OCI-LY1 (cell line): Measurements from ENCODE around the gene CACNA2D3.

Experiments used
- H2AFZ ChIP-seq: fragments of 200-600 bp; sonication (generic), shearing (Covaris generic); 2 replicates; pipeline ENCODE4 v1.6.0; 2014; ENCODE audit warnings: antibody characterized with exemption, mild to moderate bottlenecking, low read length
- H3F3A ChIP-seq: fragments of 200-600 bp; sonication (generic), shearing (Covaris generic); 2 replicates; pipeline ENCODE4 v1.6.0; 2014; ENCODE audit warnings: mild to moderate bottlenecking, antibody characterized with exemption, low read length, moderate library complexity; ENCODE audit not compliant: insufficient read depth
- H3K27ac ChIP-seq: fragments of 200-600 bp; sonication (generic); 2 replicates; pipeline ENCODE4 v1.5.1; 2014; ENCODE audit warnings: low read length, mixed run types, mild to moderate bottlenecking, low read depth; ENCODE audit not compliant: poor library complexity, severe bottlenecking
- H3K27me3 ChIP-seq: fragments of 200-600 bp; sonication (generic); 2 replicates; pipeline ENCODE4 v1.6.0; 2014; ENCODE audit warnings: antibody characterized with exemption, mild to moderate bottlenecking, low read length, moderate library complexity; ENCODE audit not compliant: insufficient read depth
- H3K36me3 ChIP-seq: fragments of 200-600 bp; sonication (generic); 2 replicates; pipeline ENCODE4 v1.6.1; 2014; ENCODE audit warnings: mild to moderate bottlenecking, antibody characterized with exemption, low read length, moderate library complexity, mixed read lengths; ENCODE audit not compliant: insufficient read depth
- H3K4me1 ChIP-seq: fragments of 200-600 bp; sonication (generic); 2 replicates; pipeline ENCODE4 v1.5.1; 2014; ENCODE audit warnings: mild to moderate bottlenecking, low read length, moderate library complexity; ENCODE audit not compliant: insufficient read depth, severe bottlenecking
- H3K4me2 ChIP-seq: fragments of 200-600 bp; sonication (generic), shearing (Covaris generic); 2 replicates; pipeline ENCODE4 v1.6.1; 2014; ENCODE audit warnings: low read length
- H3K4me3 ChIP-seq: fragments of 200-600 bp; sonication (generic); 2 replicates; pipeline ENCODE4 v1.5.1; 2014; ENCODE audit warnings: low read length, low read depth, mild to moderate bottlenecking, mixed read lengths; ENCODE audit not compliant: poor library complexity, severe bottlenecking
- H3K79me2 ChIP-seq: fragments of 200-600 bp; shearing (Covaris generic); 2 replicates; pipeline ENCODE4 v1.6.1; 2016; ENCODE audit warnings: mixed run types, low read length, mixed read lengths; ENCODE audit not compliant: insufficient read depth
- H3K9ac ChIP-seq: fragments of 200-600 bp; sonication (generic), shearing (Covaris generic); 2 replicates; pipeline ENCODE4 v1.6.1; 2014; ENCODE audit warnings: mild to moderate bottlenecking, low read length, mixed read lengths
- H3K9me2 ChIP-seq: fragments of 200-600 bp; sonication (generic), shearing (Covaris generic); 2 replicates; pipeline ENCODE4 v1.6.1; 2014; ENCODE audit warnings: low read depth, mild to moderate bottlenecking, low read length, mixed read lengths
- H3K9me3 ChIP-seq: fragments of 200-600 bp; shearing (Covaris generic); 2 replicates; pipeline ENCODE4 v1.6.1; 2014; ENCODE audit warnings: low read length, mixed read lengths
- H4K20me1 ChIP-seq: fragments of 200-600 bp; sonication (generic), shearing (Covaris generic); 2 replicates; pipeline ENCODE4 v1.6.0; 2016; ENCODE audit warnings: mild to moderate bottlenecking, low read length; ENCODE audit not compliant: insufficient read depth
- EZH2 ChIP-seq: fragments of 200-600 bp; sonication (generic), shearing (Covaris generic); IDR thresholded peaks from 2 replicates; pipeline ENCODE4 v1.8.0; 2017; ENCODE audit warnings: borderline replicate concordance, mixed run types, mild to moderate bottlenecking, antibody characterized with exemption, low read length, moderate library complexity, mixed read lengths
- TF ChIP-seq, protein P1 (sequence below): fragments of 200-600 bp; sonication (generic), shearing (Covaris generic); IDR thresholded peaks from 2 replicates; pipeline ENCODE4 v1.5.1; 2017; ENCODE audit warnings: mild to moderate bottlenecking, antibody characterized with exemption, low read length, moderate library complexity, mixed read lengths

Gene CACNA2D3

DNA sequence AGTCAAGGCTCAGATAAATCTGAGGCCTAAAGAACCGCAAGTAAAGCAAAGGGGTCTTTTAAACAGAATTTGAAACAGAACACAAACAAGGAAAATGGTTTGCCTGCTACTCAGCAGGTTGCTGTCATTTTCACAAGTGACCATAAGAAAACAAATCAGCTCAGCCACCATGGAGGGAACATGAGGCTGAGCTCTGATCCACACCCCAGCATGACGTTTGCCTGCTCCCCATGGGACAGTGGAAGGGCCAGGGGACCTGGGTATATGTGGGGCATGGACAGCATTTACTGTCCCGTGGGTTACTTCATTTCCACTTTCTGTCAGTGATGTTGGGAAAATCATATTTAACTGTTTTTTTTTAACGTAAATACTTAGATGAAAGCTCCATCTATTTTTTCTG is 434.3 kb downstream of the CACNA2D3 start:
- no peak overlapping the region for H3K27ac ChIP-seq
- no peaks in the 10 kb centered on the region for H3K4me1 ChIP-seq
- TF ChIP-seq, protein P1, sequence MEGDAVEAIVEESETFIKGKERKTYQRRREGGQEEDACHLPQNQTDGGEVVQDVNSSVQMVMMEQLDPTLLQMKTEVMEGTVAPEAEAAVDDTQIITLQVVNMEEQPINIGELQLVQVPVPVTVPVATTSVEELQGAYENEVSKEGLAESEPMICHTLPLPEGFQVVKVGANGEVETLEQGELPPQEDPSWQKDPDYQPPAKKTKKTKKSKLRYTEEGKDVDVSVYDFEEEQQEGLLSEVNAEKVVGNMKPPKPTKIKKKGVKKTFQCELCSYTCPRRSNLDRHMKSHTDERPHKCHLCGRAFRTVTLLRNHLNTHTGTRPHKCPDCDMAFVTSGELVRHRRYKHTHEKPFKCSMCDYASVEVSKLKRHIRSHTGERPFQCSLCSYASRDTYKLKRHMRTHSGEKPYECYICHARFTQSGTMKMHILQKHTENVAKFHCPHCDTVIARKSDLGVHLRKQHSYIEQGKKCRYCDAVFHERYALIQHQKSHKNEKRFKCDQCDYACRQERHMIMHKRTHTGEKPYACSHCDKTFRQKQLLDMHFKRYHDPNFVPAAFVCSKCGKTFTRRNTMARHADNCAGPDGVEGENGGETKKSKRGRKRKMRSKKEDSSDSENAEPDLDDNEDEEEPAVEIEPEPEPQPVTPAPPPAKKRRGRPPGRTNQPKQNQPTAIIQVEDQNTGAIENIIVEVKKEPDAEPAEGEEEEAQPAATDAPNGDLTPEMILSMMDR = no peak
- TF ChIP-seq EZH2 = no peak
- no peaks in the 10 kb centered on the region for H3K9me2 ChIP-seq
- no peaks in the 10 kb centered on the region for H3K36me3 ChIP-seq
- H3K27me3 ChIP-seq = no peaks in the 10 kb centered on the region
- no peaks in the 10 kb centered on the region for H3K79me2 ChIP-seq
- H3K9me3 ChIP-seq = no peaks in the 10 kb centered on the region
- H3K9ac ChIP-seq = no peak overlapping the region
- H3K4me2 ChIP-seq = no peak overlapping the region
- no peak overlapping the region for H2AFZ ChIP-seq
- H4K20me1 ChIP-seq = no peaks in the 10 kb centered on the region
- no peak overlapping the region for H3K4me3 ChIP-seq
- H3F3A ChIP-seq = no peaks in the 10 kb centered on the region

DNA sequence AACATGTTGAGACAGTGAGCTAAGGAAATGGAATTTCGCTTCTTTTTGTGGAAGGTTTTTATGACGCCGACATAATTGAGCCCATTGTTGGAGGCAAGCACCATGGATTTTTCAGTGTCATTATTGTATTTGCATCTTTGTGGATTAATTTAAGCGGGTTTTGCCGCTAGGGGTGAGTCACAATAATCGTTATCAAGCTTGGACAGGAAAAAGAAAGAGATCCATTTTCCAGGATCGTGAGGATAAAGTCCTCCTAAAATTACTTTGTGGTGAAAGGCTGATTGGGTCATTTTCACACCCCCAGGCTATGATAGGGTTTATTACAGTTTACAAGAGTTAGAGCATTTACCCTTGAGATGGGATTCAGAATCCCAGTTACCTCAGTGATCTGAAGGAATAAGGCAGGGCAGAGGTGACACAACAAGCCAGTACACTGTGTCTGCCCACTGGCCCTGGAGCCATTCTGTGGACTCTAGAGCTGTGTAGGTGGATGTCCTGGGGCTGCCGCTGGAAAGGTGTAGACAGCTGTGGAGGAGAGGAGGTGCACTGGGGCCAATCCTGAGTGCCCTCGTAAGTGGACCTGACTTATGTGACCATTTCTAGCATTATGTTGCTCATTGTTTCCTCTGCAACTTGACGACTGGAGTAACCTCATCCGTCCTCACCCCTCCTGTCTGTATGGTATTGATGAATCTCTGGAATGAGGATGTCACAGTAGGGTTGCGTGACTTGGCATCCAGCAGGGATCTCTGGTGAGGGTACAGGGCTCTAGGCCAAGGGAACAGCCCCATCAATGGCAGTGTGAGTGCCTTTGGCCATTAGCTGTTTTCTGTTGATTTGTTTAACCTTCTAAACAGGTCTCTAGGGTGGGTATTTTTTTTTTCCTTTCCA is 435.4 kb downstream of the CACNA2D3 start:
- H3K9me3 ChIP-seq = no peaks in the 10 kb centered on the region
- H3K36me3 ChIP-seq = no peaks in the 10 kb centered on the region
- no peaks in the 10 kb centered on the region for H4K20me1 ChIP-seq
- no peaks in the 10 kb centered on the region for H3K79me2 ChIP-seq
- no peaks in the 10 kb centered on the region for H3K9me2 ChIP-seq
- H3K27ac ChIP-seq = no peak overlapping the region
- TF ChIP-seq EZH2 = no peak
- TF ChIP-seq, protein P1 = no peak
- H3K4me1 ChIP-seq = no peaks in the 10 kb centered on the region
- H3K4me2 ChIP-seq = no peak overlapping the region
- H2AFZ ChIP-seq = no peak overlapping the region
- no peak overlapping the region for H3K4me3 ChIP-seq
- H3K9ac ChIP-seq = no peak overlapping the region
- H3K27me3 ChIP-seq = no peaks in the 10 kb centered on the region
- no peaks in the 10 kb centered on the region for H3F3A ChIP-seq

DNA sequence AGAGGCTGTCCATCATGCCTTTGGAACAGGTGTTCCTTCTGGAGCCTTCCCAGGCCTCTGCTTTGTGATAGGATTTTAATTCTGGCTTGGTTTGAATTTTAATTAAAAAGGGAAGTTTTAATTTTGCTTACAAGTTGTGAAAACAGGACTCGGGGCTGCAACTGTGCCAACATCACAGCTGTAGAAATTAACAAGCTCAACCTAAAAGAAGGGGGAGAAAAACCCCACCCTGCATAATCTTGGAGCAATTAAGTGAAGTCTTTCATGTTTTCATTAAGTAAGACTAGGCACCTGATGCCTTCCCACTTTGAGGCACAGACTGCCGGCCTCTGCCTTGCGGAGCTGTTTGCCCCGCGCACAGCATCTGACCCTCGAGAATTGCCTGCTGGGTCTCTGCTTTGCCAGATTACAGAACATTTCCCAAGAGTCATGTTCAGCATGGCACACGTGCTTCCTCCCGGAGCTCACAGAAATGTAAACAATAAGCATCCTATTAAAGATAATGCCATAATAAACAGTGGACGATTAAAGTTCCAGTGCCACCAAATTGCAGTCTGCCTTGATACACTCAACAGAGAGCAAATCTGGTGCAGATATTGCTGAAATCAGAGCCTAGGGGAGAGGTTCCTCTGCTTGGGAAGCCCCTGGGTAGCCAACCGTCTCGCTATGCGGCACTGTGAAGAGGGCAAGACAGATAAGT is 441.3 kb downstream of the CACNA2D3 start:
- Histone ChIP-seq H3K4me3 (no peak overlapping the region), H3K27ac (no peak overlapping the region), H3K9ac (no peak overlapping the region), H3F3A (no peaks in the 10 kb centered on the region), H3K79me2 (no peaks in the 10 kb centered on the region), H4K20me1 (no peaks in the 10 kb centered on the region), H3K9me3 (no peaks in the 10 kb centered on the region), H3K4me1 (no peaks in the 10 kb centered on the region), H3K36me3 (no peaks in the 10 kb centered on the region), H3K9me2 (no peaks in the 10 kb centered on the region), H3K27me3 (no peaks in the 10 kb centered on the region), H3K4me2 (no peak overlapping the region), H2AFZ (no peak overlapping the region)
- TF ChIP-seq EZH2 = no peak
- TF ChIP-seq, protein P1 = no peak
